ENCODE results near the gene CNNM4.
A peak's percentile ranks its signal among the peaks of the same experiment; 100 is the strongest.

The CNNM4 gene

GRCh38 chr2:96806468-96807126 lies 45.9 kb downstream of the CNNM4 start:
- no peak overlapping the region for H3K4me3 ChIP-seq (ENCODE audit: low read depth, low read length)
- peak; percentile 26 for DNase-seq (ENCODE audit: low read depth)

DNA sequence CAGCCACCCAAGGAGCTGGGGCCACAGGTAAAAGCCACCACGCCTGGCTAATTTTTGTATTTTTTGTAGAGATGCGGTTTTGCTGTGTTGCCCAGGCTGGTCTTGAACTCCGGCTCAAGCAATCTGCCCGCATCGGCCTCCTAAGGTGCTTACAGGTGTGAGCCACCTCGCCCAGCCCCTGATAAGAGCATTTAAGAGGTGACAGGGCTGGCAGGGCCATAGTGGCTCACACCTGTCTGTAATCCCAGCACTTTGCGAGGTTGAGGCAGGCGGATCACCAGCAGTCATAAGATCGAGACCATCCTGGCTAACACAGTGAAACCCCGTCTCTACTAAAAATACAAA lies 46.4 kb downstream of the CNNM4 start:
- H3K4me3 ChIP-seq (ENCODE audit: low read depth, low read length): no peak overlapping the region
- DNase-seq (ENCODE audit: low read depth): no peak
- TF ChIP-seq, protein P1, sequence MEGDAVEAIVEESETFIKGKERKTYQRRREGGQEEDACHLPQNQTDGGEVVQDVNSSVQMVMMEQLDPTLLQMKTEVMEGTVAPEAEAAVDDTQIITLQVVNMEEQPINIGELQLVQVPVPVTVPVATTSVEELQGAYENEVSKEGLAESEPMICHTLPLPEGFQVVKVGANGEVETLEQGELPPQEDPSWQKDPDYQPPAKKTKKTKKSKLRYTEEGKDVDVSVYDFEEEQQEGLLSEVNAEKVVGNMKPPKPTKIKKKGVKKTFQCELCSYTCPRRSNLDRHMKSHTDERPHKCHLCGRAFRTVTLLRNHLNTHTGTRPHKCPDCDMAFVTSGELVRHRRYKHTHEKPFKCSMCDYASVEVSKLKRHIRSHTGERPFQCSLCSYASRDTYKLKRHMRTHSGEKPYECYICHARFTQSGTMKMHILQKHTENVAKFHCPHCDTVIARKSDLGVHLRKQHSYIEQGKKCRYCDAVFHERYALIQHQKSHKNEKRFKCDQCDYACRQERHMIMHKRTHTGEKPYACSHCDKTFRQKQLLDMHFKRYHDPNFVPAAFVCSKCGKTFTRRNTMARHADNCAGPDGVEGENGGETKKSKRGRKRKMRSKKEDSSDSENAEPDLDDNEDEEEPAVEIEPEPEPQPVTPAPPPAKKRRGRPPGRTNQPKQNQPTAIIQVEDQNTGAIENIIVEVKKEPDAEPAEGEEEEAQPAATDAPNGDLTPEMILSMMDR (IDR thresholded peaks at IDR 0.05; ENCODE audit: insufficient read depth, low read depth, low read length, missing control alignments): no peak

More at GRCh38 chr2:96806468-96807126, 45.9 kb downstream of the CNNM4 start:
- TF ChIP-seq, protein P1 (IDR thresholded peaks at IDR 0.05; ENCODE audit: insufficient read depth, low read depth, low read length, missing control alignments): no peak

DNA sequence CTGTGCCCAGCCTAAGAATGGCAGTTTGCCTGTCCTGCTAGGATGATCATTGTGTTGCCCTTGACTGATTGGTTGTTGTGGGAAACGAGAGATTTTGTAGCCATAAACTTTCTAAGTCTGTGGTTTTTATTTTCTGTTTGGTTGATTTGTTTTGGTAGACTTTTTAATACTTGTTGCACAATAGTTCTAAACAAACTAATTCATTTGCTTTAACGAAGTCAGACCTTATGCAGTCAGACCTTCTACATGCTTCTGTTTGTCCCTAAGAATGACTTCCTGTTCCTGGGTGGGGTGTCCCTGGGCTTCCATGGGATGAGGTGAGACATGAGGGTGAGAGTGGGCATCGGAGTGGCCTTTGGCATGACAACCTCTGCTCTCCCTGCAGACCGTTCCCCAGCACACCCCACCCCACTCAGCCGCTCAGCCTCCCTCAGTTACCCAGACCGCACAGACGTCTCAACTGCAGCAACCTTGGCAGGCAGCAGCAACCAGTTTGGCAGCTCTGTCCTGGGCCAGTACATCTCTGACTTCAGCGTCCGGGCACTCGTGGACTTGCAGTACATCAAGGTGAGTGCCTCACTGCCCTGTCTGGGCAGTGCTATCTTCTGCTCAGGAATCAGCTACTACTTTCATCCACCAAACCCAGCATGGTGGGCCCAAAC lies 47.6 kb downstream of the CNNM4 start:
- DNase-seq (ENCODE audit: low read depth): no peak
- H3K4me3 ChIP-seq (ENCODE audit: low read depth, low read length): no peak overlapping the region
- TF ChIP-seq, protein P1 (IDR thresholded peaks at IDR 0.05; ENCODE audit: insufficient read depth, low read depth, low read length, missing control alignments): no peak

DNA sequence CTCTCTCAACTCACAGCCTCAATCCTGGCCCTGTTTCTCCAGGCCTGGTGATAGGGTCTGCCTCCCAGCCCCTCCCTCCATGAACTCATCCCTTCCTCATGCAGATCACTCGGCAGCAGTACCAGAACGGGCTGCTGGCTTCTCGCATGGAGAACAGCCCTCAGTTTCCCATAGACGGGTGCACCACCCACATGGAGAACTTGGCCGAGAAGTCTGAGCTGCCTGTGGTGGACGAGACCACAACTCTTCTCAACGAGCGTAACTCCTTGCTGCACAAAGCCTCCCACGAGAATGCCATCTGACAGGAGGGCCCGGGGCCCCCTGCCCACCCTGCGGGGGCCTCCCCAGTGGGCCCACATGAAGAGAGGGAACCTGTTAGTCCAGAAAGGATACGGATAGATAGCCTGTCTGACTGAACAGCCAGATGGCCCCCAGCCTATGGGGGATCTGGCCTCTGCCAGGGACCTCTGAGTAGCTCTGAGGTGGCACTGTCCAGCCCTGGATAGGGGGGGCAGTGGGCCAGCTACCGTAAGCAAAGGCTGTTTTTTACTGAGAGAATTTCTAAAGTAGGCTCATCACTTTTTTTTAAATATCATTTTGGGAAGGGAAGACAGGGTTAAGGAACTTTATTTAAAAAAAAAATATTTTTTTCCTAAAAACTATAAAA lies 48.6 kb downstream of the CNNM4 start:
- no peak for DNase-seq (ENCODE audit: low read depth)
- TF ChIP-seq, protein P1 (IDR thresholded peaks at IDR 0.05; ENCODE audit: insufficient read depth, low read depth, low read length, missing control alignments): no peak
- no peak overlapping the region for H3K4me3 ChIP-seq (ENCODE audit: low read depth, low read length)

- no peak overlapping the region for H3K4me3 ChIP-seq (ENCODE audit: low read depth, low read length)
- DNase-seq (ENCODE audit: low read depth): no peak
- TF ChIP-seq, protein P1 (IDR thresholded peaks at IDR 0.05; ENCODE audit: insufficient read depth, low read depth, low read length, missing control alignments): no peak
These were observed 49.5 kb downstream of the CNNM4 start for GRCh38 chr2:96809951-96810782.

- no peak for DNase-seq (ENCODE audit: low read depth)
- TF ChIP-seq, protein P1 (IDR thresholded peaks at IDR 0.05; ENCODE audit: insufficient read depth, low read depth, low read length, missing control alignments): no peak
- H3K4me3 ChIP-seq (ENCODE audit: low read depth, low read length): no peak overlapping the region
These were observed 50.1 kb downstream of the CNNM4 start for GRCh38 chr2:96810783-96811192.
